ENCODE results near the gene ALG14.
"Not testable (repeated sequence)": the region's sequence is repeated elsewhere in the genome, so short reads cannot be mapped to it uniquely, and the experiment has no call there.

DNA sequence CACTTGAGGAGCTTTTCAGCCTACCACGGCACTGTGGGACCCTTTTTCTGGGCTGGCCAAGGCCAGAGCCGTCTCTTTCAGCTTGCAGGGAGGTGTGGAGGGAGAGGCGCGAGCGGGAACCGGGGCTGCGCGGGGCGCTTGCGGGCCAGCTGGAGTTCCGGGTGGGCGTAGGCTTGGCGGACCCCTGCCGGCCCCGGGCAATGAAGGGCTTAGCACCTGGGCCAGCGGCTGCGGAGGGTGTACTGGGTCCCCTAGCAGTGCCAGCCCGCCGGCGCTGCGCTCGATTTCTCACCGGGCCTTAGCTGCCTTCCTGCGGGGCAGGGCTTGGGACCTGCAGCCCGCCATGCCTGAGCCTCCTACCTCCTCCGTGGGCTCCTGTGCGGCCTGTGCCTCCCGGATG, 18.5 kb upstream of the ALG14 start:
- not testable (repeated sequence) for TF ChIP-seq NFE2L2 (IDR thresholded peaks at IDR 0.05; ENCODE audit: low read depth, low read length); POLR2A (IDR thresholded peaks at IDR 0.05; ENCODE audit: low read depth, low read length); CHD1 (IDR thresholded peaks at IDR 0.05; ENCODE audit: low read depth, low read length); SMC3 (IDR thresholded peaks at IDR 0.05; ENCODE audit: low read depth, low read length); MXI1 (IDR thresholded peaks at IDR 0.05; ENCODE audit: borderline replicate concordance, low read depth, low read length); CEBPB (IDR thresholded peaks at IDR 0.05; ENCODE audit: low read depth, low read length); FOS (IDR thresholded peaks at IDR 0.05; ENCODE audit: low read depth, low read length); RFX5 (IDR thresholded peaks at IDR 0.05; ENCODE audit: low read depth, low read length); RCOR1 (IDR thresholded peaks at IDR 0.05; ENCODE audit: insufficient replicate concordance, low read length); BHLHE40 (IDR thresholded peaks at IDR 0.05; ENCODE audit: low read depth, low read length); RAD21 (IDR thresholded peaks at IDR 0.05; ENCODE audit: low read length)
- TF ChIP-seq, protein P1, sequence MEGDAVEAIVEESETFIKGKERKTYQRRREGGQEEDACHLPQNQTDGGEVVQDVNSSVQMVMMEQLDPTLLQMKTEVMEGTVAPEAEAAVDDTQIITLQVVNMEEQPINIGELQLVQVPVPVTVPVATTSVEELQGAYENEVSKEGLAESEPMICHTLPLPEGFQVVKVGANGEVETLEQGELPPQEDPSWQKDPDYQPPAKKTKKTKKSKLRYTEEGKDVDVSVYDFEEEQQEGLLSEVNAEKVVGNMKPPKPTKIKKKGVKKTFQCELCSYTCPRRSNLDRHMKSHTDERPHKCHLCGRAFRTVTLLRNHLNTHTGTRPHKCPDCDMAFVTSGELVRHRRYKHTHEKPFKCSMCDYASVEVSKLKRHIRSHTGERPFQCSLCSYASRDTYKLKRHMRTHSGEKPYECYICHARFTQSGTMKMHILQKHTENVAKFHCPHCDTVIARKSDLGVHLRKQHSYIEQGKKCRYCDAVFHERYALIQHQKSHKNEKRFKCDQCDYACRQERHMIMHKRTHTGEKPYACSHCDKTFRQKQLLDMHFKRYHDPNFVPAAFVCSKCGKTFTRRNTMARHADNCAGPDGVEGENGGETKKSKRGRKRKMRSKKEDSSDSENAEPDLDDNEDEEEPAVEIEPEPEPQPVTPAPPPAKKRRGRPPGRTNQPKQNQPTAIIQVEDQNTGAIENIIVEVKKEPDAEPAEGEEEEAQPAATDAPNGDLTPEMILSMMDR (conservative IDR thresholded peaks at IDR 0.05; ENCODE audit: low read depth, low read length) = not testable (repeated sequence)
- TF ChIP-seq, protein P2, sequence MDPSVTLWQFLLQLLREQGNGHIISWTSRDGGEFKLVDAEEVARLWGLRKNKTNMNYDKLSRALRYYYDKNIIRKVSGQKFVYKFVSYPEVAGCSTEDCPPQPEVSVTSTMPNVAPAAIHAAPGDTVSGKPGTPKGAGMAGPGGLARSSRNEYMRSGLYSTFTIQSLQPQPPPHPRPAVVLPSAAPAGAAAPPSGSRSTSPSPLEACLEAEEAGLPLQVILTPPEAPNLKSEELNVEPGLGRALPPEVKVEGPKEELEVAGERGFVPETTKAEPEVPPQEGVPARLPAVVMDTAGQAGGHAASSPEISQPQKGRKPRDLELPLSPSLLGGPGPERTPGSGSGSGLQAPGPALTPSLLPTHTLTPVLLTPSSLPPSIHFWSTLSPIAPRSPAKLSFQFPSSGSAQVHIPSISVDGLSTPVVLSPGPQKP (IDR thresholded peaks at IDR 0.05; ENCODE audit: borderline replicate concordance, low read depth, low read length) = not testable (repeated sequence)
